ENCODE results near the gene RPL35. TPM values are rescaled to one million over a fixed set of nuclear protein-coding genes. Genes with fewer than 3 reads are reported as not detected.

The RPL35 gene
- total and polyA plus RNA-seq, 9 donors = 752 to 7,796 (median 2,205) TPM

DNA sequence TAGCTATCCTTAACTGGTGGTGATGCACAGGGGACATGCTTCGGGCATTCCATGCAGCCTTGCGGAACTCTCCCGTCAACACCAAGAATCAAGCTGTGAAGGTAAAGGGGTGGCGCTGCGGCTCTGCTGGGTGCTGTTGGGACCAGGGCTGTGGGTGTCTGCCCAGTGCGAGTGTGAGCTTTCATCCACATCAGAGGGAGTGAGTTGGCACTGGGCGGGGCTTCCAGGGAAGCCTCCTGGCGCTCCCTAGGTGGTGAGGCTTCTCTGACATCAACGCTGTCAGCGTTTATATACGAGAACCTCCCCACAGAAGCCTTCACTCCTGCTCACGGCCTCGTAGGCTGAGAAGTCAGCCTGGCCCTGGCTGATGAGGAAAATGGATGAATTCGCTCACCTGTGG lies 11.9 kb upstream of the RPL35 start:
- H3K9me3 ChIP-seq = no peaks in the 10 kb centered on the region
- H3K36me3 ChIP-seq = no peaks in the 10 kb centered on the region
- no peak for TF ChIP-seq EP300 (IDR thresholded peaks at IDR 0.05)
- TF ChIP-seq POLR2A (IDR thresholded peaks at IDR 0.05) = no peak
- TF ChIP-seq CTCF (IDR thresholded peaks at IDR 0.05) = no peak
- H3K4me1 ChIP-seq (ENCODE audit: insufficient read depth) = peaks cover 11% of the 10 kb centered on the region
- no peaks in the 10 kb centered on the region for H3K27me3 ChIP-seq
- intact Hi-C loops (cut with DNase I) = loop anchor here in 1 of 4 donors (10.0 kb wide), 1 partner anchor 61 kb away; no protein-coding TSS in a partner anchor
- no peak for DNase-seq
- 87 to 92% (median 88%) methylated on average over 14 of the region's 14 CpGs for WGBS, 3 donors
- no peak overlapping the region for H3K4me3 ChIP-seq
- no peak overlapping the region for H3K27ac ChIP-seq

- Histone ChIP-seq H3K9me3 (no peaks in the 10 kb centered on the region), H3K4me1 (ENCODE audit: insufficient read depth) (peaks cover 14% of the 10 kb centered on the region), H3K36me3 (no peaks in the 10 kb centered on the region), H3K27me3 (no peaks in the 10 kb centered on the region), H3K4me3 (no peak overlapping the region), H3K27ac (no peak overlapping the region)
- no peak for DNase-seq
- TF ChIP-seq POLR2A (IDR thresholded peaks at IDR 0.05) (no peak), CTCF (IDR thresholded peaks at IDR 0.05) (no peak), EP300 (IDR thresholded peaks at IDR 0.05) (no peak)
- 72 to 81% (median 78%) methylated on average over 11 of the region's 11 CpGs for WGBS, 3 donors
- intact Hi-C loops (cut with DNase I) = loop anchor here in 1 of 4 donors (10.0 kb wide), 1 partner anchor 64 kb away; no protein-coding TSS in a partner anchor
These were observed 9.4 kb upstream of the RPL35 start for GRCh38 chr9:124871156-124871561.

DNA sequence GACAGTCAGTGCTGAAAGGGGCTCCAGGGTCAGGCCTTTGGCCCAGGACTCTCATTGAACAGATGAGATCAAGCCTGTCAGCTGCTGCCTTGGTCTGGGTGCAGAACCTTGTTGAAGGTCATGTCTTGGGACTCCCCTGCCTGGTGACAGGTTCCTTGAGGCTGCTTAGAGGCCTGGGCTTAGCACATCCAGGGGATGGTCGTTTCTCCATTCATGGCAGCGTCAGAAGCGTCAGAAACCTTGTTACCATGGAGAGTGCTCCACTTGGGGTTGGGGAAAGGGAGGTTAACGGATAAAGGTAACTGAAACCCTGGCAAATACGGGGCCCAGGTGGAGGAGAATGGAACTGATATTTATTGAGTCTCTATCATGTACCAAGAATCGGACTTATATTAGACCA lies 9.0 kb upstream of the RPL35 start:
- no peaks in the 10 kb centered on the region for H3K9me3 ChIP-seq
- no peak overlapping the region for H3K27ac ChIP-seq
- 53 to 60% (median 59%) methylated on average over 6 of the region's 6 CpGs for WGBS, 3 donors
- intact Hi-C loops (cut with DNase I) = loop anchor here in 1 of 4 donors (10.0 kb wide), 1 partner anchor 64 kb away; no protein-coding TSS in a partner anchor
- no peak for DNase-seq
- no peaks in the 10 kb centered on the region for H3K27me3 ChIP-seq
- TF ChIP-seq EP300 (IDR thresholded peaks at IDR 0.05) (no peak), POLR2A (IDR thresholded peaks at IDR 0.05) (no peak), CTCF (IDR thresholded peaks at IDR 0.05) (no peak)
- H3K4me3 ChIP-seq = no peak overlapping the region
- H3K36me3 ChIP-seq = no peaks in the 10 kb centered on the region
- peaks cover 14% of the 10 kb centered on the region for H3K4me1 ChIP-seq (ENCODE audit: insufficient read depth)

- Histone ChIP-seq H3K27me3 (no peaks in the 10 kb centered on the region), H3K9me3 (no peaks in the 10 kb centered on the region), H3K4me3 (peak overlapping the region; percentile 81), H3K36me3 (no peaks in the 10 kb centered on the region), H3K4me1 (ENCODE audit: insufficient read depth) (peaks cover 14% of the 10 kb centered on the region), H3K27ac (peak overlapping the region in 1 of 2 donors; percentile 10)
- DNase-seq = peak in 1 of 5 donors; percentile 52
- intact Hi-C loops (cut with DNase I) = loop anchor here in 1 of 4 donors (10.0 kb wide), 2 partner anchors 65 to 275 kb away; partner anchors contain the start of gene SCAI
- WGBS, 3 donors = 3 to 9% (median 9%) methylated on average over 12 of the region's 12 CpGs
- TF ChIP-seq EP300 (IDR thresholded peaks at IDR 0.05) (no peak), POLR2A (IDR thresholded peaks at IDR 0.05) (no peak), CTCF (IDR thresholded peaks at IDR 0.05) (no peak)
These were observed 8.3 kb upstream of the RPL35 start for GRCh38 chr9:124869986-124870560.

Measured in ovary (tissue), 9 donors.